CD4-positive, alpha-beta T cell treated with Interleukin-6 for 4 hours (primary cell): ENCODE data around the gene EPHA8.

Experiments
- DNase-seq: peaks from one replicate; pipeline ENCODE4 v3.0.0-alpha.2; 2020; ENCODE audit warnings: mixed read lengths

The EPHA8 gene

GRCh38 chr1:22569269-22569668 lies 6.0 kb downstream of the EPHA8 start:
- DNase-seq, result no peak

GRCh38 chr1:22570140-22570909 lies 7.0 kb downstream of the EPHA8 start:
- DNase-seq, result no peak

GRCh38 chr1:22572818-22573217 lies 9.5 kb downstream of the EPHA8 start:
- DNase-seq, result no peak

GRCh38 chr1:22573237-22573636 lies 9.9 kb downstream of the EPHA8 start:
- DNase-seq, result no peak

- DNase-seq, result no peak
These were observed 12.4 kb downstream of the EPHA8 start for GRCh38 chr1:22575532-22576149.

GRCh38 chr1:22576150-22576544 lies 12.9 kb downstream of the EPHA8 start:
- DNase-seq, result no peak

- DNase-seq, result no peak
These were observed 13.3 kb downstream of the EPHA8 start for GRCh38 chr1:22576617-22577016.

- DNase-seq, result no peak
These were observed 15.6 kb downstream of the EPHA8 start for GRCh38 chr1:22578732-22579361.

GRCh38 chr1:22579541-22580155 lies 16.4 kb downstream of the EPHA8 start:
- DNase-seq, result no peak

- no peak for DNase-seq
These were observed 19.7 kb downstream of the EPHA8 start for GRCh38 chr1:22582661-22583635.

- no peak for DNase-seq
These were observed 20.8 kb downstream of the EPHA8 start for GRCh38 chr1:22584001-22584562.

- DNase-seq, result no peak
These were observed 21.7 kb downstream of the EPHA8 start for GRCh38 chr1:22584970-22585369.

- no peak for DNase-seq
These were observed 22.2 kb downstream of the EPHA8 start for GRCh38 chr1:22585471-22585870.

GRCh38 chr1:22586356-22587130 lies 23.3 kb downstream of the EPHA8 start:
- DNase-seq, result no peak

- no peak for DNase-seq
These were observed 24.0 kb downstream of the EPHA8 start for GRCh38 chr1:22587247-22587646.

- DNase-seq, result no peak
These were observed 25.7 kb downstream of the EPHA8 start for GRCh38 chr1:22588899-22589422.

GRCh38 chr1:22591576-22591975 lies 28.3 kb downstream of the EPHA8 start:
- no peak for DNase-seq

- DNase-seq, result no peak
These were observed 28.8 kb downstream of the EPHA8 start for GRCh38 chr1:22592051-22592450.

- DNase-seq, result no peak
These were observed 29.9 kb downstream of the EPHA8 start for GRCh38 chr1:22592919-22593790.

GRCh38 chr1:22594396-22594795 lies 31.1 kb downstream of the EPHA8 start:
- no peak for DNase-seq
